Measurements from ENCODE around the gene DAB1. TPM values are rescaled to one million over a fixed set of nuclear protein-coding genes. Genes with fewer than 3 reads are reported as not detected.

The DAB1 gene
- total and polyA plus RNA-seq, 2 of the 8 experiments (the other 6 are each of a cell fraction or from before 2014, with no cell fraction given) = 4.4 to 11.8 TPM

- TF ChIP-seq BCL11A (IDR thresholded peaks at IDR 0.05; ENCODE audit: low read depth in 2 of 2, low read length in 2 of 2) (no peak), BRCA1 (IDR thresholded peaks at IDR 0.05; ENCODE audit: low read depth, low read length) (no peak), TEAD4 (IDR thresholded peaks at IDR 0.05; ENCODE audit: low read depth, low read length) (no peak), HDAC6 (IDR thresholded peaks at IDR 0.05; ENCODE audit: low read depth, low read length) (no peak), RBBP5 (IDR thresholded peaks at IDR 0.05; ENCODE audit: borderline replicate concordance, low read depth, low read length) (no peak)
Observed at GRCh38 chr1:56953386-56953785, 470.5 kb downstream of the DAB1 start (continued).

Measured in H1 (cell line).